CD4-positive, alpha-beta T cell treated with Interleukin-15 for 1 hour (primary cell): ENCODE measurements around the gene RNASE11.
"Not testable (repeated sequence)": the region's sequence is repeated elsewhere in the genome, so short reads cannot be mapped to it uniquely, and the experiment has no call there.

Experiments
- DNase-seq: peaks from one replicate; pipeline ENCODE4 v3.0.0-alpha.2; 2020

Gene RNASE11

DNA sequence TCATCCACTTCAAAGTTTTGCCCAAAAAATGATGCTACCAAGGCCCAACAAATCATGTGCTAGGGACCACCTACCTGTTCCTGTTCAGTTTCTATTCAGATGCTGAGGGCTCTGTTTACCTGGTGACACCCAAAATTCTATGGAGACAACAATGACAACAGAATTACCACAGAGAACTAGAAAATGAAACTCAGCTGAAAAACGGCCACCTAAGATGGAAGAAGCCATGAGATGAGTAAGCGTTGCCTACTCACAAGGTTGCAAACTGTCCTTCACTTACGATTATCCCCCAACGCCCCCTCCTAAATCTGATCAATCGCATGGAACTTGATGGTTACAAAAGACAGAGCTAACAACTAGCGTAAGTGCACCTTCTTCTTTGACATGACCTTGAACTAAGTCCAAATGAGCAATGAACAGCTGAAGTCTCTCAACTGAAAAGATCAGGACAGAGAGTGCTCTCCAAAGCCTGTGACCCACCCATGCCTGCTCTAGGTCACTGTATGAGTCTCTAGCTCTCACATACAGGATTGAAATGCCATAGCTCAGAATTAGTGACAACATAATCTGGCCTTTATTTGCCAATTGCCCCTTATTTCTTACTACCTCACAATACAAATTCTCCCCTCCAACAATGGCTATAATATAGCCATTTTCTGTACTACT lies at the start of gene RNASE11:
Gene RNASE11, minus strand, starts transcription at position 513 of the 666 bp plus-strand sequence.
- DNase-seq: no peak

DNA sequence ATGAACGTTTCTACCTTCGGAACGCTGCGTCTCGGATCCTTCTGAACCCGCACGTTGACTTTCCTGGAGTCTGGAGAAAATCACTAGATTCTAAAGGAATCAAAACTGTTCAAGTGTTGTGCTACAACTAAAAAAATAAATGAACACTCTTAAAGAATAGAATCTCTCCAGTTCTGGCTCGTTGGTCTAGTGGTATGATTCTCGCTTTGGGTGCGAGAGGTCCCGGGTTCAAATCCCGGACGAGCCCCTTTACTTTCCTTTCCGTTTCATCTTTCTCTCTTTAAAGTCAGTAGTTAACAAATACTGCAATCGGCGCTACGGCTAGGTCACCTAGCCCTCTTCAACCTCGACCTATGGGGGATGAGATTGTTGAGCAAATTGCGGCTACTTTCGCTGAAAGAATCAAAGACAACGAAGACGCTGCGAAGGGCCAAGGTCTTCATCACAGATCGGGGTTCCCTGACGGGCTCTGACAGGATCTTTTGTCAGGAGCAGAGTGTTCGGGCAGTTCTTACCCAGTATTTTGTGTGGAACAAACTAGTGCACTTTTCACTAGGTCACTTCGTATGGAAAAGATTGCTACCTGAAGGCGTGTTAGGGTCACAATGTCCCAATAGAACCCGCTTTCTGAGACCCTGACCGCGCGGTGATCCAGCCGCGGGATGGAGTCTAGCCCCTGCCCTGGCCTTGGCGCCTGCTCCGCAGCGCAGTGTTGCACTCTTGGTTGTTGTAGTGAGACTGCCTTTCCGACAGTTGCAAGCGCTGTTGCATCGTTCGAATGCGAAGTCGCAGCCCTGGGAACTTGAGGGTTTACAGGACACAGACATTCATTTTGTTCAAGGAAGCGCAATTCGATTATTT lies 45.3 kb upstream of the RNASE11 start:
- peak; percentile 56 for DNase-seq

DNA sequence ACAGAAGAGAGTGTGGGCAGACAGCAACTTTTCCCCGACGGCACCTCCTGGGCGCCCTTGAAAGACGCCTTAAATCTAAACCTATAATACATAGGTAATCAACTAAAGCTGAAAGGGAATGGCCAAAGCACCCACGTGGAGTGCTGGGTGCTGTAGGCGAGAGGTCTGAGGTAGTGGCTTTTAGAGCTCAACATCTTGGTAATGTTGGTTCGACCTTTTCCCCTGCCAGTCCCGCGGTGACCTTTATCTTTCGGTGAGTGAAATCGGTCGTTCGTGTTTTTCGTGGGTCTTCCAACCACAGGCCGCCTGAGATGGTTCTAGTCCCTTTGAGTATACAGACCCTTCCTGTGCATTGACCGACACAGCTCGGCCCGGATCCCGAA lies 44.6 kb upstream of the RNASE11 start:
- no peak for DNase-seq

DNA sequence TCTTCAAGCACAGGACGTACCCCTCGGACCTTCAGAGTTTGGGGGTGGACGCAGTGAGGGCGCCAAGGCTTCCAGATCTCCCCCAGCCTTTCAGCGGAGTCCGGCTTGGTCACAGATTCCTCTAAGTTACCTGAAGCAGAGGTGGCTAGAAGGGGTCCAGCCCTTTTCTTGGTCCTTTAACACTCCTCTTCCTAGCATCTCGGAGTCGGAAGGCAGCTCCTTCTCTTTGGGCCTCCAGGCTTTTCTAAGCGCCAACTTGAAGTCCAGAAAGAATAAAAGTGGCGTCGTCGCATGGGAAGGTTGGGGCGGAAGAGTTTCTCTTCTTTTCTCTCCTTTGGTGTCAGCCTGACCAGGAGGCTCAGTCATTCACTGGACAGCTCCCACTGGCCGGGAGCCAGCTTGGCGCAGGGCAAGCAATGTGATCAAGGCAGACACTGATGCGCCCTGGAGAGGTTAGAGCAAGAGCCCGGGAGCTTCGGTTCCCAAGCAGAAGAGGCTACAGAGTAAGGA lies 44.1 kb upstream of the RNASE11 start:
- DNase-seq: no peak

DNA sequence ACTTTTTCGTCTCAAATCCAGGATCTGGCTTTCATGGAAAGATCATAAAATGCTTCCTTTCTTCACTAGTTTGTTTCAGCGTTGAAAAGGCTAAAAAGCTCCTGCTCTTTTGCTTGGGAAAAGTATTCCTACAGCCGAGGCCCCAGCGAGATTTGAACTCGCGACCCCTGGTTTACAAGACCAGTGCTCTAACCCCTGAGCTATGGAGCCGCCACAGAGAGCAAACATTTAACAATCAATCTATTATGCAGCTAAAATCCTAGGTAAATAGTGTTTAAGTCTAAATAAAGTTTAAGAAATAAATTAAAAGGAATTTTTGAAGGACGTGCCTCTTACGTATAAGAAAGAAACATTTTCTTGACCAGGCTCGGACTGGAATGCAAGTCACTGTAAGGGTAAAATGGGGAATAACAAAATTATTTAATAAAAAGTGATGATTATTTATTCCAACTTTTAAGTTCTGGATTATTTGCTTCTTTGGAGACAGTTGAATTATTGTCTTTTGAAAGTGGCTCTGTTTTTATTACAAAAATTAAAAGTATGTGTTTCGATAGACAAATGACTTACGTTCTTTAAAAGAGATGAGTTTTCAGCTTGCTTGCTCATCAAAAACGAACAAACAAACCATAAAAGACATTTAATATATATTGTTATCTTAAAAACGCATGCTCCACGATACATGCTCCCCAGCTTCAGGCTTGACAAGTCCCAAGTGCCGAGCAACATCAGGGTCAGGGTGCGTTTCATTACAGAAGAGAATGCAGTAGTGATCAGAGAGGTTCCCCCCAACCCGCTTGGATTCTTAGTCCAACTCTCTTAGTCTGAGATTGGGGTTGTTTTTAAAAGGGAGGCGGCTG lies 43.5 kb upstream of the RNASE11 start:
- DNase-seq: peak; percentile 37

DNA sequence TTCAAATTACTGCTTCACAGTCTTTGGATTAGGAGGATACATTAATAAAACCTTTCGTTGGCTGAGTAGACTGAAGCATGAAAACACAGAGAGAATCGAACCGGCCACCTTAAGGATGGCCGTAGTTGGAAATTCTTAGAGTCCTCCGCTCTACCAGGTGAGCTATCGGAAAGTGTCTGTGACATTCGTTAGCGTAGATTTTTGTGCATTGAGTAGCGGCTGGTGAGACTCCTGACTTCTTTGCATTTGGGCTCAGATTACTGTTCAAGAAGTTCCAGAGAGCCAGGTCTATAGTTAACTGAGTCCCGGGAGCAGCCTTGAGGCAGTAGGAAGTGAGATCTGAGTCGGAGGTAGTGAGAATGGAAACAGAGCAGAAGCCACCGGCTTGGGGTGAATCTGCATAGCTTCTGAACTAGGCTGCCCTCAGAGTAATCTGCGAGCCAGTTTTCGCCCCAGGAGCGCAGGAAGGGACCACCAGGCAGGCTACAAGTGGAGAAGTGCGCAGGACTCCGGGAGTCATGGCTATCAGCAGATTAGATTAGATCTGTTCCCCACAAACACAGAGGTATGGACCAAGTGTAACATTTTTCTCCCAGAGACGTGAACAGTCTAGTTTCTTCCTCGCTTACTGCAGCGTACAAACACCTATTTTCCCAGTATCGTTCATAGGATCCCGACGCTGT lies 42.7 kb upstream of the RNASE11 start:
- DNase-seq: peak; percentile 49

DNA sequence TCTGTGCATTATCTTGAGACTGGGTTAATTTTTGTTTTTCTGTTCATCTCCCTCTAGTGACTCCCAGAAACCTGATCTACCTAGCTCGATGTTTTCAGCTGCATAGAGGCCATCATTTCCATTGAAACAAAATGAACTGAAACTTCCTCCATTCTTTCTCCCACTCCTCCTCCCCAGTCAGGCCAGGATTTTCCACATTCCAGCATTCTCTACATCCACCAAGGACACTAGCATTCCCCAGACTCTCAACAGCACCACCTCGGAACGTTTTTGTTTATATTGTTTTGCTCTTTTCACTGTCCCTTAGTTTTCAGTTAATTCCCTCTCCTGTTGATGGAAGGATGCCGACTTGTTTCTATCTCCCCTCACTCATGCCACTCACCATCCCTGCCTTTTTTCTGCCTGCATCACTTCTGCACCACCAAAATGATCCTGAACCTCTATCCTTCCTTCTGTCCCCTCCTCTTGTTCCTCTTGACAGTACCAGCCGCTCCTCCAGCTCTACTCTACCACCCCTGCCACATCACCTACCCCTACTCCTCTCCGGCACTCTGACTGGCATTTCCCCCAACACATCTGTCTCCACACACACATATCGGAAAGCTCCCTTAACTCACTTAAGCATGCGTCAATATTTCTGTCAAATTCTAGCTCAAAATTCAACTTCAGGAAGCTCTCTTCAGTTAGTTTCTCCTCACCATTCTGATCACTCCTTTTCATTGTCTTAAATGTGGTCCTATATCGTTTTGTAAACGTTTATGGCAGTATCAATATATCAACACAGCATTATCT lies 40.5 kb upstream of the RNASE11 start:
- DNase-seq: no peak

DNA sequence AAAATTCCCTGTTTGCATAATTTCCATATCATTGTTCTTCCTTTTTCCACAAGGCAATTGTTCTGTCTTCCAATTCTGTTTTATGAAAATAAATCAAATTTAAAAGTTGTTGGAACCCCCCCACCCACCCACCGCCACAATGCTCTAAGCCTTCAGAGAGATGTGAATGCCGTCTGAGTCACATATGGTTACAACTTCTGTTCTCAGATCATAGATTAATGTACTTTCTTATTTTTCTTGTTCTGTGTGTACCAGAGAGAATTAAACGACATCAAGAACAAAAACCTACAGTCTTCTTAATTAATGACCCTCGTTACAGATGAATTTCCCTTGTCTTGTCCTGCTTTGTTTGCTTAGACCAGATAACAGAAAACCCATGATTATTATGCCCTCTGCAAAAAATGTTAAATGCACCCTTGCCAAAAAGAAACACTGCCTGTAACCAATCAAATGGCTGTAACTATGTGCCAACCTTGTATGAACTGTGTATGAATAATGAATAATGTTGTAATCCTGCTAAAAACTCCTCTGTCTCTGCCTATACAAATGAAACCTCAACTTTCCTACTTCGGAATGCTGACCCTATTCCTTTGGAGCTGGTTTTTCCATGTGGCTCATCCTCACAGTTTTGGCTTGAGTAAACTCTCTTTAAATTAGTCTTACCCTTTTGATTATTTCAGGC lies 39.7 kb upstream of the RNASE11 start:
- DNase-seq: no peak

DNA sequence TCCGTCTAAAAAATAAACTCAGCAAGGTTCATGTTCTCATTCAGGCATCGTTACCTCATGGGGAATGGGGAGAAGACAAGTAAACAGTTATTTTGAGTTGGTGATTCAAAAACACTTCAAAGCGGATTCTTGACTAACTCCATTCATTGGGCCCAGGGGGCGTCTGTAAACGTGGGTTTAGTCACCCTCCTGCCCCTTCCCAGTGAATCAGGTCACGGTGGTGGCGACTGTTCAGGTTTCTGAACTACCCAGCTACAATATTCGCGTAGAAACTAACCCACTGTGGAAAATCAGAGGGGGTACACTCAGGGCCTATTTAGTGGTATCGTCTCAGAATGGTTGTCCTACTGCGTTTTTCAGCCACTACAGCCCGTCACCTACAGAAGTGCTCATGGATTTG lies 38.5 kb upstream of the RNASE11 start:
- DNase-seq: no peak

DNA sequence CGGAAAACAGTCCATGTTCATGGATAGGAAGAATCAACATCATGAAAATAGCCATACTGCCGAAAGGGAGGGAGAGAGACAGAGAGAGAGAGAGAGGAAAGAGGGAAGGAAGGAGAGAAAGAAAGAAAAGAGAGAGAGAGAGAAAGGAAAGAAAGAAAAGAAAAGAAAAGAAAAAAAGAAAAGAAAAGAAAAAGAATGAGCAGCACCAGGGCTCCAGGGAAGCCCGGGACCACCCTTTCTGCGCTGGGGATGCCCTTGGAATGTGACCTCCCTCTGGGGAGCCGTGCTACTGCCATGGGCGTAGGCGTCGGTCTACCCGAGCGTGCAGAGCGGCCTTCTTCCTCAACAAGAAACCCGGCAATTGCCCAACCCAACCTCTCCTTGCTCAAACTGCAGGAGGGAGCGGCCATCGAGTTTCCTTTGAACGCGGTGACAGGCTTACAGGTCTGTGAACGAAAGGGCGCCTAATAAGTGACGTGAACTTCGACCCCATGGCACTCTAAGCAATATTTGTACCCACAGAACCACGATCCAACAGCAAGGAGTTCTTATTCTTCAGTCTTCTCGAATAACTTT lies 36.8 kb upstream of the RNASE11 start:
- DNase-seq: peak; percentile 68

DNA sequence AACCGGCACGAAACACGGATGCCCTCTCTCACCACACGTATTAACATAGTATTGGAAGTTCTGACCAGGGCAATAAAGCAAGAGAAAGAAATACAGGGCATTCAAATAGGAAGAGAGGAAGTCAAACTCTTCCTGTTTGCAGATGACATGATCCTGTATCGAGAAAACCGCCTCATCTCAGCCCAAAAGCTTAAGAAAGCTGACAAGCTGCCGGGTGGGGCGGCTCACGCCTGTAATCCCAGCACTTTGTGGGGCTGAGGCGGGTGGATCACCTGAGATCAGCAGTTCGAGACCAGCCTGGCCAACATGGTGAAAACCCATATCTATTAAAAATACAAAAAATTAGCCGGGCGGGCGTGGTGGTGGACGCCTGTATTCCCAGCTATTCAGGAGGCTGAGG lies 36.0 kb upstream of the RNASE11 start:
- no peak for DNase-seq

DNA sequence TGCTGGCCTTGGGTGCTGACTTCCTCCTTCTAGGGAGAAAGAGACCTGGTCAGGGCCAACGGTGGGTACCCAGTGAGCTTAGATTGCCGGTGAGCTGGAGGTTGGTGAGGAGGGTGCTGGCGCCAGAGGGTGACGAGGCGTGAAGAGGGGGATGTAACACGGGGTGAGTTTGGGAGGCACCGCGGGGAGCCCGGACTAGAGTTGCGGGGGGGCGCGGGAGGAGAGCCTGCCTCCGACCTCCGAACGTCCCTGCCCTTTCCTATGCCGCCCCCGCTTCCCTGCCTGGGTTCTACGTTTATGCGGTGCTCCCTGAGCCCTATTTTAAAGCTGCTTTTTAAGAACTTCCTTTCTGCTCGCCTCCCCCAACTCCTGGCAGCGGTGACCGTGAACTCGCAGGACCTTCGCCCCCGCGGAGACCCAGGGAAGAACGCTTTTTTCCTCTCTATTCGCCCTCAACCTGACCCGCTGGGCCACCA lies 35.1 kb upstream of the RNASE11 start:
- no peak for DNase-seq

DNA sequence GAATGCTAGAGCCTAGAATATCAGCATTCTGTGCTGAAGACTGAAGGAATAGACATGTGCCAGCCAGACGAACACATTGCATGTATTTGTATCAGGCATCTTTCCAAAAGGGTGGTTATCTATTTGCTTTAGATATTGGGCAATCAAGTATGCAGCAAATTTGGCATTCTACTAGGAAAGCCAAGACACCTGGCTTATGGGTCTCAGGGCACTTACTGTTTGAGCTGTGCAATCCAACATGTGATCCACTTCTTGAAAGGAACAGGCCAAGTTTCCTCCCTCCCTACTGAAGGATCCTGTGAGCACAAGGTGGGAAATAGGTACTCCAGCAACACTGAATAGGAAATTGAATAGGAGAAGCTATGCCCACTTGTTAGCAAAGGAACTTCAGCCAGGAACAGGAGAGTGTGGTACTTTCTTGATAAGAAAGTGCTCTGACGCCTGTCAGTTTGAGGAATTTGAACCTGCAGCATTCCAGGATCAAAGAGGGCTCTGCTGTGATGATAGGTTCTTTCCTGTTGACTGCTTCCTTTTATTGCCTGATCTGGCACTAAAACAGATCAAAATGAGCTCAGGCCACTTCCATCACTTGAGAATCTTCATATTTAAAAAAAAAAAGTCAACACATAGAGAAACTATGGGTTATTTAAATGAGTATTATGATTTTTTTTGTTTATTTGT lies 33.1 kb upstream of the RNASE11 start:
- no peak for DNase-seq

DNA sequence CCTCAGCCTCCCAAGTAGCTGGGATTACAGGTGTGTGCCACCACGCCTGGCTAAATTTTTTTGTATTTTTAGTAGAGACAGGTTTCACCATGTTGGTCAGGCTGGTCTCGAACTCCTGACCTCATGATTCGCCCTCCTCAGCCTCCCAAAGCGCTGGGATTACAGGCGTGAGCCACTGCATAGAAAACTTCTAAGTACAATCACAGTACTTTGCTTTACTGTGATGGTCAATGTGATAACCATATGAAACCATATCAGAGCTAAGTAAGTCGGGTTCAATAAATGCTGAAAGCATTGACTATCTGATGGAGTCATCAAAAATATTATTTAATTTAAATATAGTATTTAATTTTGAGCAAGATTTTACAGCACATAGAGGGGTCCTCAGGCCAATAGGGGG lies 31.9 kb upstream of the RNASE11 start:
- not testable (repeated sequence) for DNase-seq

DNA sequence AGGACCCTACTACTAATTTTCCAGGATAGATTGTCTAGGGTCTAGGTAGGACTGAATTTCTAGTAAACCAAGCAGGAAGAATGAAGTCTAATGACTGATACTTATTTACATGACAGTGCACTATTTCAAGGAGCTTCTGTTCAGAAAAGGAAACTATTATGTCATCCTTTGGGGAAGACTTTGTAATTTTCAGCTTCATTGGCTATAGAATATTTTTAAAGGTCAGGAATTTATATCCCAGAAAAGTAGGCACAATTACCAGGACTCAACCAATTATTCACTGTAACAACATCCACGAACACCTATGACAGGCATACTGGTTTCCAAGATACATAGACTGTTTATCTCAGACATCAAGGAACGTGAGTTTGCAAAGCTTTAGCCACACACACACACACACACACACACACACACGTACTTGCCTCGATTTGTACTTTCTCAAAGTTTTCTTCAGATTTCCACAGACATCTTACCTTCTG lies 30.5 kb upstream of the RNASE11 start:
- DNase-seq: no peak

DNA sequence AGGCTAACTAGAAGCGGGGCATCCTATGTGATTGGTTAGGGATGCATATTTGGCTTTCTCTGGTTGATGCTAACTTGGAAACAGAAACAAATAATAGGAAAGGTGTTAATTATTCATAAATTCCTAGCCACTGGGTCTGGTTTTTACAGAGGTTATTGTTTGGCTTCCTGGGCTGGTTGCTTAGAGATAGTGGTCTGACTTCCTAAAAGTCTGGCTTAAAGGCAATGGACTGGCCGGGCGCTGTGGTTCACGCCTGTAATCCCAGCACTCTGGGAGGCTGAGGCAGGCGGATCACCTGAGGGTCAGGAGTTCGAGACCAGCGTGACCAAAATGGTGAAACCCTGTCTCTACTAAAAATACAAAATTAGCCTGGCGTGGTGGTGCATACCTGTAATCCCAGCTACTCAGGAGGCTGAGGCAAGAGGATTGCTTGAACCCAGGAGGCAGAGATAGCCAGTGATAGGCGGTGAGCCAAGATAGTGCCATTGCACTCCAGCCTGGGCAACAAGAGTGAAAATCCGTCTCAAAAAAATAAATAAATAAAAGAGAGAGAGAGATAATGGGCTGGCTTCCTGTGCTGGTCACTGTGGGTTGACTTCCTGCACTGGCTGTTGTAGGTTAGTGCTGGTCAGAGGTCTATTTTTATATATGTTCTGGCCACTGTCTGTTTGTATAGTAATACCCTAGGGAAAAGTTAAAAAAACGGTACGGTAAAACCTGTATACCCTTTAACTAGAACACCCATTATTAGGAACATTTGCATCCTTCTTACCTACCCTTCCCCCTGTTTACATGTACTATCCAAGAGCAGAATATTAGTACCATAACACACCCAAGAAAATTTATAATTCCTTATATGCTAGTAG lies 29.6 kb upstream of the RNASE11 start:
- DNase-seq: no peak

DNA sequence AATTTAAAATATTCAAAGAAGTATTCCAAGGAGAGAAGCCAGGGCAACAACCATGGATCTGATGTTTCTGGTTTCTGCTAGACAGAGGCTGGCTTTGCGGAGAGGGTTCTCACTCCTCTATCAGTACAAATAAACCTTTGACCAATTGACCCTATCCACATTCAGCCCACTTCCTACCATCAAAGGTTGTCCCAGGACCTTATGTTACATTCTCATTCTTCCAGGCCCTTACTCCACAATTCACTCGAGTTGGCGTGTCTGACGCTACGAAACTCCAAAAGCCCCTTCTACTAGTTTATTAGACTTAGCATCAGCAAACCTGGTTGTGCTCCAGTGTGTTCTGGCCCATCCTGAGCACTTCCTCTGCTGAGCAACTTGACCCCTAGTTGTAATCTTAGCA lies 28.2 kb upstream of the RNASE11 start:
- no peak for DNase-seq

DNA sequence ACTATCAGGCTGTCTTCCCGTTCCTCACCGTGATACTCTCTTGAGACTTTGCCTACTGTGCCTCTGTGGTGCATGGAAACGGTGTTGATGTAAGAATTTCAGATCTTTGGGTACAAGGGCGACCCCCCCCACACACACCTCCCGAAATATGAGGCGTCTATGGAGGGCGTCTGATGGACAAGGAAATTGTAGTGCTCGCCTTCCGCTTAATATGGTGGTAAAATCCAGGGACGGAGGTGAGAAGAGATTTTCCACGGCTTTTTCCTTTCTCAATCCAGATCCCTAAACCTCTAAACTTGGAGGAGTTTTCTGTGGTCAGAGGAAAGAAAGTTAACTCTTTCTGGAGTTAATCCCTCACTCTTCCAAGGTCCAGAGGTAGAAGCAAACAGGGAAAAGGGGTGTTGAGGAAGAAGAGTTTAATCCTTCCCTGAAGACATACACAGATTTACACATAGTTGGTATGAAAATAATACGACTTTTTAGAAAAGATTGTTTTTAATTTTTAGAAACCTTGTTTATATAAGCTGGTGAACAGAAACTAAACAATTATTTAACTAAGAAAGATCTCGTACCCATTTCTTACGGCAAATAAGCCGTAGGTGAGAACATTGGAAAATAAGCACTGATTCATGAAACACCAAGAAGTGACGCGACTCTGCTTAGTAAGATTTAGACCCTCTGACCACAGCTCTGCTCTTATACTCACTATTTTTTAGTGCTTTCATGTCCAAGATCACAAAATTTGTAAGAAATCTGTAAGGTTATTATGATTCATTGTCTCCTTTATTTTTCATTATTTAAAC lies 26.4 kb upstream of the RNASE11 start:
- peak; percentile 36 for DNase-seq
